ENCODE measurements around the gene PLXNA4.

The PLXNA4 gene

GRCh38 chr7:132087421-132087820, 488.8 kb downstream of the PLXNA4 start:
- H3K4me3 ChIP-seq (ENCODE audit: low read depth, low read length): no peak overlapping the region
- TF ChIP-seq CTCF (IDR thresholded peaks at IDR 0.05; ENCODE audit: insufficient read depth, low read depth, low read length, missing control alignments): no peak
- no peak for DNase-seq (ENCODE audit: low read depth)

GRCh38 chr7:132084776-132085388, 491.4 kb downstream of the PLXNA4 start:
- no peak for TF ChIP-seq CTCF (IDR thresholded peaks at IDR 0.05; ENCODE audit: insufficient read depth, low read depth, low read length, missing control alignments)
- DNase-seq (ENCODE audit: low read depth): no peak
- no peak overlapping the region for H3K4me3 ChIP-seq (ENCODE audit: low read depth, low read length)

GRCh38 chr7:132083537-132084123, 492.6 kb downstream of the PLXNA4 start:
- no peak overlapping the region for H3K4me3 ChIP-seq (ENCODE audit: low read depth, low read length)
- DNase-seq (ENCODE audit: low read depth): no peak
- no peak for TF ChIP-seq CTCF (IDR thresholded peaks at IDR 0.05; ENCODE audit: insufficient read depth, low read depth, low read length, missing control alignments)

GRCh38 chr7:132083126-132083525, 493.1 kb downstream of the PLXNA4 start:
- no peak overlapping the region for H3K4me3 ChIP-seq (ENCODE audit: low read depth, low read length)
- TF ChIP-seq CTCF (IDR thresholded peaks at IDR 0.05; ENCODE audit: insufficient read depth, low read depth, low read length, missing control alignments): no peak
- DNase-seq (ENCODE audit: low read depth): no peak

- no peak for DNase-seq (ENCODE audit: low read depth)
- TF ChIP-seq CTCF (IDR thresholded peaks at IDR 0.05; ENCODE audit: insufficient read depth, low read depth, low read length, missing control alignments): no peak
- H3K4me3 ChIP-seq (ENCODE audit: low read depth, low read length): no peak overlapping the region
Observed at GRCh38 chr7:132082394-132082793, 493.9 kb downstream of the PLXNA4 start.

- no peak overlapping the region for H3K4me3 ChIP-seq (ENCODE audit: low read depth, low read length)
- TF ChIP-seq CTCF (IDR thresholded peaks at IDR 0.05; ENCODE audit: insufficient read depth, low read depth, low read length, missing control alignments): no peak
- no peak for DNase-seq (ENCODE audit: low read depth)
Observed at GRCh38 chr7:132081686-132082085, 494.6 kb downstream of the PLXNA4 start.

Data from GM12865 (cell line).